GM19467 (cell line): ENCODE data around the gene GJA4.
"Not testable (repeated sequence)": the region's sequence is repeated elsewhere in the genome, so short reads cannot be mapped to it uniquely, and the experiment has no call there.

Experiments used
- ATAC-seq: cut with Tn5 transposase; IDR thresholded peaks from one replicate; pipeline ENCODE4 v1.9.1; 2021; ENCODE audit warnings: mild to moderate bottlenecking, moderate library complexity; ENCODE audit not compliant: unreplicated experiment

GJA4 gene

GRCh38 chr1:34787461-34788420, 5.1 kb upstream of the GJA4 start:
- no peak for ATAC-seq

GRCh38 chr1:34790985-34791384, 1.8 kb upstream of the GJA4 start:
- no peak for ATAC-seq

GRCh38 chr1:34792424-34792823, 375 bp upstream of the GJA4 start:
- no peak for ATAC-seq

- no peak for ATAC-seq
Measured at GRCh38 chr1:34794001-34794789, 1.4 kb downstream of the GJA4 start.

GRCh38 chr1:34794790-34795180, 2.0 kb downstream of the GJA4 start:
- ATAC-seq = no peak

DNA sequence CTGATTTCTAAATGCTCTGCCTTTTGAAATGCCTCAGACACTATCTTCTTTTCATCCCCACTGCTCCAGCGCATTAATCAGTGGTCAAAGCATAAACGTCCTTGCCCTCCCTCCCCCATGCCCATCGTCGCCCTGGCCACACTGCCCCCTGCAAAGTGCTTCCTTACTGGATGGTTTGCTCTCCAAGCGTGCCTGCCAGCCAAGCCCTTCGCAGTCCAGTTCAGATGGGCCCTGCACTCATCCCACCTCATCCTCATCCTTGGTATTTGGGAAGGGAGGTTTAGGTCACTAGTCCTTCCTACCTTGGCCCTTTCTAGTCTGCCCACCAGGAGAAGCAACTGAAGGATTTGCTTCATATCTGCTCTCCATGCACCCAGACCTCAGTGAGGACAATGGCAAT, 3.1 kb downstream of the GJA4 start:
- no peak for ATAC-seq

GRCh38 chr1:34796990-34797389, 4.2 kb downstream of the GJA4 start:
- ATAC-seq = no peak

GRCh38 chr1:34800214-34800613, 7.4 kb downstream of the GJA4 start:
- no peak for ATAC-seq

DNA sequence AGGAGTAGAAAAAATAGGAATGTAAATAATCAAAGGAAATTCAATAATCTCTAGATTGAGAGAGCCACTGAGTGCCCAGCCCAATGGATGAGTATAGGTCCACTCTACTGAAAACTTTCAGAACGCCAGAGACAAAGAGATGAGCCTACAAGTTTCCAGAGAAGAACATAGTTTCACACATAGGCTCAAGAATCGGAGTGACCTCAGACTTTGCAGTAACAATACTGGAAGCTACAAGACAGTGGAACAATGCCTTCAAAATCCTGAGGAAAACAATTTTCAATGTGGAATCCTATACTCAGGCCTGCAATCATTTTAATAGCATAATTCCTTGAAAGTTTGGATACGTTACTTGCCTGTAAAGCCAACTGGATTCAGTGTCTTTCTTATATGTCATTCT, 11.0 kb downstream of the GJA4 start:
- ATAC-seq = no peak

GRCh38 chr1:34806396-34806795, 13.6 kb downstream of the GJA4 start:
- no peak for ATAC-seq

DNA sequence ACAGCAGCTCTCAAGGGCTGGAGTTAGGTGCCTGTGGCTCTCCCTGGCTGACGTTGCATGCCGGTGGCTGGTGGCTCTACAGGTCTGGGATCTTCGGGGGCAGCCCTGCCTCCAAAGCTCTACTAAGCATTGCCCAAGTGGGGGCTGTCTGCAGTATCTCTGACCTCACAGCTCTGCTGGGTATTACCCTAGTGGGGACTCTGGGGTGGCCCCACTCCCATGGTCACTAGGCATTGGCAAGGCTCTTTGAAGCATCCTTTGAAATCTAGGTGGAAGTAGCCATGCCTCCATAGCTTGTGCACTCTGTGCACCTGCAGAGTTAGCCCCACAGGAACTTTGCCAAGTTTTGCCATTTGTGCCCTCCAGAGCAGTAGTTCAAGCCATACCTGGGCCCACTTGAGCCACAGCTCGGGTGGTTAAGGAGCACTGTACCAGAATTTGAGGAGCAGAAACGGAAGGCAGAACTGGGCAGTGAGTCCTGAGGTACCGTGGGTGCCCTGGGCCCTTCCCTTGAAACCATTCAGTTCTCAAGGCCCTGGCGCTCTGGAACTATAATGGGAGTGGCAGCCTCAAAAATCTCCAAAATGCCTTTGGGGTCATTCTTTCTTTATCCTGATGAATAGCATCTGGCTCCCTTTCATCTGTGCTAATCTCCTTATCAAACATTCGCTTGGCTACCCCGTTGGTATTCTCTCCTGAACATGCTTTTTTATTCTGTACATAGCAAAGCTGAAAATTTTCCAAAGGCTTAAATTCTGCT, 15.4 kb downstream of the GJA4 start:
- ATAC-seq = no peak

- ATAC-seq = not testable (repeated sequence)
Measured at GRCh38 chr1:34810781-34811180, 18.0 kb downstream of the GJA4 start.

- ATAC-seq = no peak
Measured at GRCh38 chr1:34816332-34816731, 23.5 kb downstream of the GJA4 start.

DNA sequence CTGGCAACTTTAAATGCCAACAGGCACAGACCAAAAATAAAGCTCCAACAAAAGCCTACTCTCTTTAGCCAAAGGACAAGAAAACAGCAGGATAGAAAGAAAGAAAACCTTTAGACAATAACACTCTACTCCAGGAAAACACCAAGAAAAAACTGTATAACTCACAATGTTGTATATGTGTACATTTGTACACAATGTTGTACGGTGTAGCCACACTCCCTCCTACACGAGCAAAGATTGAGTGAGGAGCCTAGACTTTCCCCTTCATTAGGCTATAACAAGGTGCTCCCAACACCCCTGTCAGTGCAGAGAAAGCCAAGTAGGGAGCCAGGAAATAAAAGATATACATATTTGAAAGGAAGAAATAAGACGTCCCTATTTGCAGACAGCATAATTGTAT, 24.0 kb downstream of the GJA4 start:
- no peak for ATAC-seq

DNA sequence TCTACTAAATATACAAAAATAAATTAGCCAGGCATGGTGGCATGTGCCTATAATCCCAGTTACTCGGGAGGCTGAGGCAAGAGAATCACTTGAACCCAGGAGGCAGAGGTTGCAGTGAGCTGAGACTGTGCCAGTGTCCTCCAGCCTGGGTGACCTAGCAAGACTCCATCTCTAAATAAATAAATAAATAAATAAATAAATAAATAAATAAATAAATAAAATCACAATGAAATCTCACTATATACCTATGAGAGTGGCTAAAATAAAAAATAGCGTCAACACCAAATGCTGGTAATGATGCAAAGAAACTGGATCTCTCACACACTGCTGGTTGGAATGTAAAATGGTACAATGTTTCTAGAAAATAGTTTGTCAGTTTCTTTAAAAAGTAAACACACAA, 26.1 kb downstream of the GJA4 start:
- not testable (repeated sequence) for ATAC-seq

DNA sequence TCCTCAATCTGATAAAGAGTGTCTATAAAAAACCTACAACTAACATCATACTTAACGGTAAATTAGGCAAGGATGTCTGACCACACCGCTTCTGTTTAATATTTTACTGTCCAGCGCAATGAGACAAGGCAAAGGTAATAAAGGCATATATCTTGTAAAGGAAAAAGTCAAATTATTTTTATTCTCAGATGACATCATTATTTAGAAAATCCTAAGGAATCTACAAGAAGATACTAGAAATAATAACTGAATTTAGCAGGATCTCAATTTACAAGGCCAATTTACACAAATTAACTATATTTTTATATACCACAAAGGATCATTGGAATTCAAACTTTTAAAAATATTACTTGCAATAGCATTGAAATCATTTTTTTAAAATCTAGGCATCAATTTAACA, 29.4 kb downstream of the GJA4 start:
- ATAC-seq = no peak

- ATAC-seq = no peak
Measured at GRCh38 chr1:34824817-34825454, 32.1 kb downstream of the GJA4 start.

GRCh38 chr1:34825455-34826091, 32.8 kb downstream of the GJA4 start:
- no peak for ATAC-seq

DNA sequence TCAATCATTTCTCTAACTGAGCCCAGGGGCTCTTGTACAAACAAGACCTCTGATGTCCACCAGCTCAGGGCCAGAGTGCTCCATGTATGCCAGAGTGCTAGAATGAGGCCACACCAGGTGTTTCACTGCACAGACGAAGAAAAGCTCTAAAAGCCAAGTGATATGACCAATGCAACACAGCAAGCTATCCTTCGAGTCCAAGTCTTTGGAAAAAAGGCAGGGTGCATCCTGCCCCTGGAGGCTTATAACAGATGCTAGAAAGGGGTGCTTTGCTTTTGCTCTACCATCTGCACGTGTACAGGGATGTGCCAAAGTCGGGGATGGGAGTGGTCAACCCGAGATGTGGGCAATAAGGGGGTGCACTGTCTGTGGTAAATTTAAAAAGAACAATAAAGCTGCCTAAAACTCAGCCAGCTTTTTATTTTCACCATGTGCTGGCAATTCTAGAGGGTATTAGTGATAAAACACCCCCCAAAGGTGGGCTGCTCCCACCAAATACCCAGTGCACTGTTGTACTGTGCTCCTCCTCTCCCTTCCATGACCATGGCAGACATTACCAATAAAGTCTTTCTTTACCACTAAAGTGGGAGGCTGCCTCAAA, 34.6 kb downstream of the GJA4 start:
- ATAC-seq = no peak

DNA sequence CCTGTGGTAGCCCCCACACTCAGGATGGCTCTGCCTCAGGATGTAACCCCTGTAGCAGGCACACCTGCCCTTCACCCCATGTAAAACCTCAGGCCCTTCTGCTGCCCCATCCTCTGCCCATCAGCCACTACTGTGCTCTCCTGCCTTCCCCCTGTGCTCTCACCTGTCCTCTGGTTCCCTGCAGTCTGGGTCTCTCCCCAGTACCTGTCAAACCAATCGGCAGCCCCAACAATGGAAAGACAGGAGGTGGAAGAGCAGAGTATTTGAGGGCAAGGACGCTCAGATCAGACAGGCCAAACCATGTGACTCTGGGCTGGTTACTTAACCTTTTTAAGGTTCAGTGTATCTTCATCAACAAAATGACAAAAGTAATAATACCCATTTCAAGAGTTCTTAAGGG, 35.8 kb downstream of the GJA4 start:
- ATAC-seq = no peak
